ENCODE measurements around the gene OTULIN. TPM values are rescaled to one million over a fixed set of nuclear protein-coding genes. Genes with fewer than 3 reads are reported as not detected.

OTULIN gene
- total and polyA plus RNA-seq, 2 of the 4 experiments (the other 2 are of a cell fraction), result 6.9 to 19.5 TPM

DNA sequence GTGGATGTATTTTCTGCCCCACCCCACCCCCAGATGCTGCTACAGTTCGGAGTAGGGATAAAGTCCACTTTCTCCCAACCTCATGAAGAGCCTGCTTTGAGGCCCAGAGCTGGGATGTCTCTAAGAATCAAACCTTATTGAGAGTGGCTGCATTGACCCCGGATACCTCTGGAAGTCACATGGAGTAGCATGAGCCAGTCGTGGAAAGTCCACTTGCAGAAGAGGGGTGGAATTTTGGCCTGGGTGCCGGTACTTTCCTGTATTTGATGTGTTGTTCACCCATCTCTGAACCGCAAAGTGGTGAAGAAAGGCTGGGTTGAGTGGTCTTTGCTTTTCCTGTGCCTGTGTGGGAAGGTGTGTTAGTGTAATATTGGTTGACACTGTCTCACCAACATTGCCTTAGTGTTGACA, 3.7 kb downstream of the OTULIN start:
- dilution Hi-C loops (cut with HindIII; ENCODE audit: low sequenced_read_pairs, unreplicated experiment), result no loop called here

More for the DNA sequence above, 3.7 kb downstream of the OTULIN start:
- no peak overlapping the region for H3K14ac ChIP-seq (replicated peaks; ENCODE audit: low read depth, low read length)
- no peaks in the 10 kb centered on the region; the same call in 1 of the 2 replicates for H3K36me3 ChIP-seq (ENCODE audit: control insufficient read depth, insufficient read depth, low read length)
- peaks cover 19% of the 10 kb centered on the region; the same call in 1 of the 2 replicates for H3K9me1 ChIP-seq (ENCODE audit: insufficient read depth, low read length)
- H4K5ac ChIP-seq (ENCODE audit: low read depth, low read length), result no peak overlapping the region
- no peak overlapping the region; the same call in 1 of the 2 replicates for H4K91ac ChIP-seq (ENCODE audit: insufficient read depth, low read depth, low read length)
- no peak overlapping the region for H3K18ac ChIP-seq (ENCODE audit: low read depth, low read length)
- TF ChIP-seq RAD21 (IDR thresholded peaks at IDR 0.05; ENCODE audit: low read length), result no peak
- TF ChIP-seq, protein P1, sequence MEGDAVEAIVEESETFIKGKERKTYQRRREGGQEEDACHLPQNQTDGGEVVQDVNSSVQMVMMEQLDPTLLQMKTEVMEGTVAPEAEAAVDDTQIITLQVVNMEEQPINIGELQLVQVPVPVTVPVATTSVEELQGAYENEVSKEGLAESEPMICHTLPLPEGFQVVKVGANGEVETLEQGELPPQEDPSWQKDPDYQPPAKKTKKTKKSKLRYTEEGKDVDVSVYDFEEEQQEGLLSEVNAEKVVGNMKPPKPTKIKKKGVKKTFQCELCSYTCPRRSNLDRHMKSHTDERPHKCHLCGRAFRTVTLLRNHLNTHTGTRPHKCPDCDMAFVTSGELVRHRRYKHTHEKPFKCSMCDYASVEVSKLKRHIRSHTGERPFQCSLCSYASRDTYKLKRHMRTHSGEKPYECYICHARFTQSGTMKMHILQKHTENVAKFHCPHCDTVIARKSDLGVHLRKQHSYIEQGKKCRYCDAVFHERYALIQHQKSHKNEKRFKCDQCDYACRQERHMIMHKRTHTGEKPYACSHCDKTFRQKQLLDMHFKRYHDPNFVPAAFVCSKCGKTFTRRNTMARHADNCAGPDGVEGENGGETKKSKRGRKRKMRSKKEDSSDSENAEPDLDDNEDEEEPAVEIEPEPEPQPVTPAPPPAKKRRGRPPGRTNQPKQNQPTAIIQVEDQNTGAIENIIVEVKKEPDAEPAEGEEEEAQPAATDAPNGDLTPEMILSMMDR (conservative IDR thresholded peaks at IDR 0.05; ENCODE audit: low read depth, low read length), result no peak
- TF ChIP-seq MAFK (IDR thresholded peaks at IDR 0.05; ENCODE audit: low read depth, low read length), result no peak
- TF ChIP-seq POLR2A (IDR thresholded peaks at IDR 0.05; ENCODE audit: low read depth, low read length), result no peak
- TF ChIP-seq SMC3 (IDR thresholded peaks at IDR 0.05; ENCODE audit: low read depth, low read length), result no peak
- no peak for TF ChIP-seq NFE2L2 (IDR thresholded peaks at IDR 0.05; ENCODE audit: low read depth, low read length)
- no peak for TF ChIP-seq MXI1 (IDR thresholded peaks at IDR 0.05; ENCODE audit: borderline replicate concordance, low read depth, low read length)
- TF ChIP-seq BHLHE40 (IDR thresholded peaks at IDR 0.05; ENCODE audit: low read depth, low read length), result no peak
- TF ChIP-seq, protein P2, sequence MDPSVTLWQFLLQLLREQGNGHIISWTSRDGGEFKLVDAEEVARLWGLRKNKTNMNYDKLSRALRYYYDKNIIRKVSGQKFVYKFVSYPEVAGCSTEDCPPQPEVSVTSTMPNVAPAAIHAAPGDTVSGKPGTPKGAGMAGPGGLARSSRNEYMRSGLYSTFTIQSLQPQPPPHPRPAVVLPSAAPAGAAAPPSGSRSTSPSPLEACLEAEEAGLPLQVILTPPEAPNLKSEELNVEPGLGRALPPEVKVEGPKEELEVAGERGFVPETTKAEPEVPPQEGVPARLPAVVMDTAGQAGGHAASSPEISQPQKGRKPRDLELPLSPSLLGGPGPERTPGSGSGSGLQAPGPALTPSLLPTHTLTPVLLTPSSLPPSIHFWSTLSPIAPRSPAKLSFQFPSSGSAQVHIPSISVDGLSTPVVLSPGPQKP (IDR thresholded peaks at IDR 0.05; ENCODE audit: borderline replicate concordance, low read depth, low read length), result no peak
- TF ChIP-seq MAZ (IDR thresholded peaks at IDR 0.05; ENCODE audit: borderline replicate concordance, low read depth, low read length), result no peak
- TF ChIP-seq, protein P3, sequence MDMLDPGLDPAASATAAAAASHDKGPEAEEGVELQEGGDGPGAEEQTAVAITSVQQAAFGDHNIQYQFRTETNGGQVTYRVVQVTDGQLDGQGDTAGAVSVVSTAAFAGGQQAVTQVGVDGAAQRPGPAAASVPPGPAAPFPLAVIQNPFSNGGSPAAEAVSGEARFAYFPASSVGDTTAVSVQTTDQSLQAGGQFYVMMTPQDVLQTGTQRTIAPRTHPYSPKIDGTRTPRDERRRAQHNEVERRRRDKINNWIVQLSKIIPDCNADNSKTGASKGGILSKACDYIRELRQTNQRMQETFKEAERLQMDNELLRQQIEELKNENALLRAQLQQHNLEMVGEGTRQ (IDR thresholded peaks at IDR 0.05; ENCODE audit: low read depth, low read length), result no peak
- TF ChIP-seq CHD1 (IDR thresholded peaks at IDR 0.05; ENCODE audit: low read depth, low read length), result no peak
- no peak for TF ChIP-seq RCOR1 (IDR thresholded peaks at IDR 0.05; ENCODE audit: insufficient replicate concordance, low read length)
- TF ChIP-seq RFX5 (IDR thresholded peaks at IDR 0.05; ENCODE audit: low read depth, low read length), result no peak
- TF ChIP-seq CEBPB (IDR thresholded peaks at IDR 0.05; ENCODE audit: low read depth, low read length), result no peak
- TF ChIP-seq FOS (IDR thresholded peaks at IDR 0.05; ENCODE audit: low read depth, low read length), result no peak
- ATAC-seq (ENCODE audit: low read depth), result no peak
- no peak for DNase-seq
- no peak overlapping the region for H3K4me3 ChIP-seq (ENCODE audit: insufficient read depth, low read depth, low read length)
- H3K4me2 ChIP-seq (ENCODE audit: low read depth, low read length), result no peak overlapping the region
- no peak overlapping the region for H2AFZ ChIP-seq (replicated peaks; ENCODE audit: low read length, poor library complexity)
- H2AK5ac ChIP-seq (ENCODE audit: low read depth, low read length), result no peak overlapping the region
- H3K27me3 ChIP-seq (ENCODE audit: control insufficient read depth, insufficient read depth, low read length), result no peaks in the 10 kb centered on the region
- no peak overlapping the region for H2BK15ac ChIP-seq (ENCODE audit: low read depth, low read length)
- H2AK9ac ChIP-seq (replicated peaks; ENCODE audit: low read depth, low read length, poor library complexity), result no peak overlapping the region
- H3K4ac ChIP-seq (ENCODE audit: low read depth, low read length), result no peak overlapping the region
- intact Hi-C loops (cut with micrococcal nuclease), result no loop called here
- WGBS, 2 experiments (ENCODE audit: extremely low coverage in 2 of 2, insufficient read length in 1 of 2), result 95% methylated on average over 3 of the region's 5 CpGs; no CpG with 5 or more reads in 1 of the 2 experiments
- peaks cover 61% of the 10 kb centered on the region for H4K20me1 ChIP-seq (ENCODE audit: insufficient read depth, low read length)
- peaks cover 15% of the 10 kb centered on the region for H3K4me1 ChIP-seq (ENCODE audit: control insufficient read depth, insufficient read depth, low read length)
- in situ Hi-C loops (cut with MboI; ENCODE audit: low sequenced_read_pairs), result loop anchor here (25.0 kb wide), 2 partner anchors 556 to 681 kb away; no protein-coding TSS in a partner anchor
- H2BK5ac ChIP-seq (ENCODE audit: low read depth, low read length, poor library complexity, severe bottlenecking), result no peak overlapping the region
- no peak overlapping the region for H3K56ac ChIP-seq (ENCODE audit: extremely low read depth, insufficient read depth, low read length)
- H2BK120ac ChIP-seq (ENCODE audit: low read depth, low read length), result no peak overlapping the region
- peak overlapping the region; percentile 52; the same call in 1 of the 2 replicates for H3K23ac ChIP-seq (ENCODE audit: low read depth, low read length)
- no TSS peak for BruUV-seq (replicated peaks)
- no peak overlapping the region for H3K27ac ChIP-seq (ENCODE audit: insufficient read depth, low read length)
- POLR2A ChIA-PET (ENCODE audit: unreplicated experiment), result no interaction called here
- H3K9me3 ChIP-seq (ENCODE audit: control insufficient read depth, insufficient read depth, low read length), result no peaks in the 10 kb centered on the region
- no peak overlapping the region for H3K9ac ChIP-seq (ENCODE audit: low read depth, low read length)
- H4K8ac ChIP-seq (ENCODE audit: low read depth in 2 of 2, low read length in 2 of 2), result no peak overlapping the region
- CTCF ChIA-PET, result no interaction called here
- no peak overlapping the region for H2BK20ac ChIP-seq (ENCODE audit: low read depth, low read length)
- H3K79me1 ChIP-seq (ENCODE audit: low read depth in 1 of 2, low read length in 2 of 2), result peaks cover 33 to 74% of the 10 kb centered on the region in 2 experiments

Measured in IMR-90 (cell line).